Activated CD4-positive, alpha-beta memory T cell treated with anti-CD3 and anti-CD28 coated beads for 36 hours (primary cell): ENCODE measurements around the gene ADGRG1. TPM values are rescaled to one million over a fixed set of nuclear protein-coding genes. Genes with fewer than 3 reads are reported as not detected.

ENCODE experiments used
- CTCF ChIA-PET: fragments of 350-600 bp; sonication (Branson Sonifier 250); formaldehyde crosslinking; loops from one replicate; lab custom pipeline; 2021; ENCODE audit warnings: antibody characterized with exemption, inconsistent platforms; lab: Charles Lee
- POLR2A ChIA-PET: fragments of 350-600 bp; sonication (Branson Sonifier 250); formaldehyde crosslinking; loops from one replicate; lab custom pipeline; 2021; ENCODE audit warnings: antibody characterized with exemption; lab: Charles Lee
- DNase-seq: peaks from one replicate; pipeline ENCODE4 v3.0.0-alpha.2; 2020
- H3K27ac Mint-ChIP-seq: one replicate; pipeline ENCODE4 v1.8.0; 2021; ENCODE audit warnings: mixed read lengths
- H3K27me3 Mint-ChIP-seq: one replicate; pipeline ENCODE4 v1.8.0; 2021; ENCODE audit warnings: mixed read lengths
- H3K36me3 Mint-ChIP-seq: one replicate; pipeline ENCODE4 v1.8.0; 2021; ENCODE audit warnings: mixed read lengths
- H3K4me1 Mint-ChIP-seq: one replicate; pipeline ENCODE4 v1.8.0; 2021; ENCODE audit warnings: low read depth, mixed read lengths
- H3K4me3 Mint-ChIP-seq: one replicate; pipeline ENCODE4 v1.8.0; 2021; ENCODE audit warnings: mild to moderate bottlenecking, mixed read lengths
- H3K9me3 Mint-ChIP-seq: one replicate; pipeline ENCODE4 v1.8.0; 2021; ENCODE audit warnings: mixed read lengths
- intact Hi-C: fragments of 100-400 bp; cut with micrococcal nuclease; formaldehyde crosslinking; loops from one replicate; pipeline ENCODE4 v1.15.1; 2023
- total RNA-seq, 2 experiments: library from RNA; stranded (reverse); gene quantifications; one replicate each; pipeline ENCODE4 v1.2.3, GENCODE V29; 2021

Gene ADGRG1
- total RNA-seq, 2 experiments from 2014 or later: 4.7 to 6.0 TPM

- Mint-ChIP-seq H3K27ac (no peak overlapping the region), H3K27me3 (peaks cover 2% of the 10 kb centered on the region), H3K4me1 (no peaks in the 10 kb centered on the region), H3K4me3 (no peak overlapping the region), H3K36me3 (no peaks in the 10 kb centered on the region), H3K9me3 (no peaks in the 10 kb centered on the region)
- ChIA-PET POLR2A (no interaction called here), CTCF (interaction anchor here (1.0 kb wide), 1 partner anchor 153 kb away, joined by 3 read pairs; no protein-coding TSS in a partner anchor)
- intact Hi-C loops: no loop called here
- DNase-seq: no peak
Observed at GRCh38 chr16:57672824-57673223, 44.4 kb downstream of the ADGRG1 start.

GRCh38 chr16:57675741-57676551 is 47.5 kb downstream of the ADGRG1 start:
- peaks cover 1% of the 10 kb centered on the region for H3K27me3 Mint-ChIP-seq
- H3K4me1 Mint-ChIP-seq: no peaks in the 10 kb centered on the region
- POLR2A ChIA-PET: no interaction called here
- CTCF ChIA-PET: interaction anchor here (1.7 kb wide), 1 partner anchor 28 kb away, joined by 5 read pairs; no protein-coding TSS in a partner anchor
- no peak for DNase-seq
- no peaks in the 10 kb centered on the region for H3K36me3 Mint-ChIP-seq
- intact Hi-C loops: no loop called here
- no peaks in the 10 kb centered on the region for H3K9me3 Mint-ChIP-seq
- H3K27ac Mint-ChIP-seq: no peak overlapping the region
- no peak overlapping the region for H3K4me3 Mint-ChIP-seq

GRCh38 chr16:57676553-57677085 is 48.2 kb downstream of the ADGRG1 start:
- no peak overlapping the region for H3K4me3 Mint-ChIP-seq
- H3K36me3 Mint-ChIP-seq: no peaks in the 10 kb centered on the region
- H3K27ac Mint-ChIP-seq: no peak overlapping the region
- no peaks in the 10 kb centered on the region for H3K9me3 Mint-ChIP-seq
- H3K27me3 Mint-ChIP-seq: no peaks in the 10 kb centered on the region
- no peaks in the 10 kb centered on the region for H3K4me1 Mint-ChIP-seq
- ChIA-PET CTCF (no interaction called here), POLR2A (interaction anchor here (1.0 kb wide), 1 partner anchor 58 kb away, joined by 3 read pairs; no protein-coding TSS in a partner anchor)
- intact Hi-C loops: no loop called here
- no peak for DNase-seq

GRCh38 chr16:57677622-57678369 is 49.4 kb downstream of the ADGRG1 start:
- intact Hi-C loops: no loop called here
- H3K36me3 Mint-ChIP-seq: no peaks in the 10 kb centered on the region
- H3K4me3 Mint-ChIP-seq: no peak overlapping the region
- H3K27ac Mint-ChIP-seq: no peak overlapping the region
- ChIA-PET CTCF (no interaction called here), POLR2A (interaction anchor here (1.0 kb wide), 1 partner anchor 57 kb away, joined by 3 read pairs; no protein-coding TSS in a partner anchor)
- no peaks in the 10 kb centered on the region for H3K9me3 Mint-ChIP-seq
- no peak for DNase-seq
- no peaks in the 10 kb centered on the region for H3K4me1 Mint-ChIP-seq
- H3K27me3 Mint-ChIP-seq: no peaks in the 10 kb centered on the region

- no peak for DNase-seq
- ChIA-PET CTCF (no interaction called here), POLR2A (no interaction called here)
- intact Hi-C loops: no loop called here
- H3K4me3 Mint-ChIP-seq: no peak overlapping the region
- H3K27me3 Mint-ChIP-seq: no peaks in the 10 kb centered on the region
- no peak overlapping the region for H3K27ac Mint-ChIP-seq
- no peaks in the 10 kb centered on the region for H3K4me1 Mint-ChIP-seq
- no peaks in the 10 kb centered on the region for H3K9me3 Mint-ChIP-seq
- H3K36me3 Mint-ChIP-seq: no peaks in the 10 kb centered on the region
Observed at GRCh38 chr16:57679016-57679415, 50.6 kb downstream of the ADGRG1 start.

- intact Hi-C loops: no loop called here
- no peaks in the 10 kb centered on the region for H3K4me1 Mint-ChIP-seq
- CTCF ChIA-PET: no interaction called here
- POLR2A ChIA-PET: no interaction called here
- no peak for DNase-seq
- no peaks in the 10 kb centered on the region for H3K9me3 Mint-ChIP-seq
- no peak overlapping the region for H3K27ac Mint-ChIP-seq
- no peaks in the 10 kb centered on the region for H3K27me3 Mint-ChIP-seq
- no peak overlapping the region for H3K4me3 Mint-ChIP-seq
- no peaks in the 10 kb centered on the region for H3K36me3 Mint-ChIP-seq
Observed at GRCh38 chr16:57679767-57680482, 51.5 kb downstream of the ADGRG1 start.

GRCh38 chr16:57680842-57681375 is 52.5 kb downstream of the ADGRG1 start:
- intact Hi-C loops: no loop called here
- no peaks in the 10 kb centered on the region for H3K4me1 Mint-ChIP-seq
- no peak overlapping the region for H3K27ac Mint-ChIP-seq
- no peak for DNase-seq
- no peaks in the 10 kb centered on the region for H3K36me3 Mint-ChIP-seq
- no peak overlapping the region for H3K4me3 Mint-ChIP-seq
- CTCF ChIA-PET: interaction anchor here (0.5 to 1.3 kb wide), 2 partner anchors 32 to 71 kb away, joined by 3 read pairs; no protein-coding TSS in a partner anchor
- no peaks in the 10 kb centered on the region for H3K9me3 Mint-ChIP-seq
- no peaks in the 10 kb centered on the region for H3K27me3 Mint-ChIP-seq
- POLR2A ChIA-PET: no interaction called here

- Mint-ChIP-seq H3K36me3 (no peaks in the 10 kb centered on the region), H3K4me3 (no peak overlapping the region), H3K27me3 (no peaks in the 10 kb centered on the region), H3K9me3 (no peaks in the 10 kb centered on the region), H3K4me1 (no peaks in the 10 kb centered on the region), H3K27ac (no peak overlapping the region)
- ChIA-PET CTCF (interaction anchor here (0.6 to 1.3 kb wide), 2 partner anchors 34 to 734 kb away, joined by 3 read pairs; no protein-coding TSS in a partner anchor), POLR2A (no interaction called here)
- DNase-seq: no peak
- intact Hi-C loops: no loop called here
Observed at GRCh38 chr16:57681950-57682728, 53.7 kb downstream of the ADGRG1 start.

- H3K36me3 Mint-ChIP-seq: no peaks in the 10 kb centered on the region
- intact Hi-C loops: no loop called here
- H3K9me3 Mint-ChIP-seq: no peaks in the 10 kb centered on the region
- no peaks in the 10 kb centered on the region for H3K4me1 Mint-ChIP-seq
- ChIA-PET POLR2A (interaction anchor here (0.5 kb wide), 1 partner anchor 11 kb away, joined by 4 read pairs; no protein-coding TSS in a partner anchor), CTCF (no interaction called here)
- no peak overlapping the region for H3K27ac Mint-ChIP-seq
- no peaks in the 10 kb centered on the region for H3K27me3 Mint-ChIP-seq
- no peak for DNase-seq
- no peak overlapping the region for H3K4me3 Mint-ChIP-seq
Observed at GRCh38 chr16:57682809-57683635, 54.6 kb downstream of the ADGRG1 start.

GRCh38 chr16:57683636-57684545 is 55.5 kb downstream of the ADGRG1 start:
- Mint-ChIP-seq H3K27me3 (no peaks in the 10 kb centered on the region), H3K27ac (no peak overlapping the region), H3K4me1 (no peaks in the 10 kb centered on the region), H3K9me3 (no peaks in the 10 kb centered on the region), H3K4me3 (no peak overlapping the region), H3K36me3 (no peaks in the 10 kb centered on the region)
- ChIA-PET POLR2A (interaction anchor here (0.5 kb wide), 1 partner anchor 12 kb away, joined by 4 read pairs; no protein-coding TSS in a partner anchor), CTCF (no interaction called here)
- no peak for DNase-seq
- intact Hi-C loops: no loop called here
